ENCODE results near the gene PHKA2. TPM values are rescaled to one million over a fixed set of nuclear protein-coding genes. Genes with fewer than 3 reads are reported as not detected.
A peak's percentile ranks its signal among the peaks of the same experiment; 100 is the strongest.
"Not testable (repeated sequence)": the region's sequence is repeated elsewhere in the genome, so short reads cannot be mapped to it uniquely, and the experiment has no call there.

The PHKA2 gene
- total RNA-seq, 2 donors from 2014 or later, result 23.1 to 29.8 TPM

- ATAC-seq; DNase-seq; intact Hi-C loops (cut with DNase I): not testable (repeated sequence)
These were observed 3.7 kb downstream of the PHKA2 start for GRCh38 chrX:18980262-18980661.

- ATAC-seq (no peak), DNase-seq (no peak)
- intact Hi-C loops (cut with DNase I), result no loop called here
These were observed 8.9 kb downstream of the PHKA2 start for GRCh38 chrX:18974993-18975392.

- DNase-seq, result no peak
- ATAC-seq, result no peak
- intact Hi-C loops (cut with DNase I), result no loop called here
These were observed 10.3 kb downstream of the PHKA2 start for GRCh38 chrX:18973527-18974192.

- intact Hi-C loops (cut with DNase I), result no loop called here
- DNase-seq (no peak), ATAC-seq (no peak)
These were observed 12.4 kb downstream of the PHKA2 start for GRCh38 chrX:18971506-18971905.

- no peak for DNase-seq
- no peak for ATAC-seq
- intact Hi-C loops (cut with DNase I), result no loop called here
These were observed 13.4 kb downstream of the PHKA2 start for GRCh38 chrX:18970465-18970864.

GRCh38 chrX:18966624-18967023 lies 17.3 kb downstream of the PHKA2 start:
- intact Hi-C loops (cut with DNase I), result no loop called here
- ATAC-seq (peak in 1 of 2 donors; percentile 70), DNase-seq (no peak)

- ATAC-seq (peak in 1 of 2 donors; percentile 58), DNase-seq (no peak)
- intact Hi-C loops (cut with DNase I), result no loop called here
These were observed 19.0 kb downstream of the PHKA2 start for GRCh38 chrX:18964901-18965300.

- intact Hi-C loops (cut with DNase I), result no loop called here
- ATAC-seq (peak in 1 of 2 donors; percentile 35), DNase-seq (no peak)
These were observed 19.9 kb downstream of the PHKA2 start for GRCh38 chrX:18964026-18964425.

- intact Hi-C loops (cut with DNase I), result no loop called here
- ATAC-seq, result no peak
These were observed 21.6 kb downstream of the PHKA2 start for GRCh38 chrX:18962329-18962728.

GRCh38 chrX:18961686-18962085 lies 22.2 kb downstream of the PHKA2 start:
- intact Hi-C loops (cut with DNase I), result no loop called here
- DNase-seq, result no peak
- no peak for ATAC-seq

More at GRCh38 chrX:18962329-18962728, 21.6 kb downstream of the PHKA2 start:
- DNase-seq, result no peak

- DNase-seq (no peak), ATAC-seq (no peak)
- intact Hi-C loops (cut with DNase I), result no loop called here
These were observed 27.4 kb downstream of the PHKA2 start for GRCh38 chrX:18956303-18957032.

- ATAC-seq (no peak), DNase-seq (no peak)
- intact Hi-C loops (cut with DNase I), result no loop called here
These were observed 28.2 kb downstream of the PHKA2 start for GRCh38 chrX:18955676-18956075.

GRCh38 chrX:18951032-18951431 lies 32.9 kb downstream of the PHKA2 start:
- intact Hi-C loops (cut with DNase I), result no loop called here
- ATAC-seq (no peak), DNase-seq (no peak)

GRCh38 chrX:18949944-18950301 lies 34.0 kb downstream of the PHKA2 start:
- intact Hi-C loops (cut with DNase I), result no loop called here
- no peak for DNase-seq
- no peak for ATAC-seq

GRCh38 chrX:18949291-18949943 lies 34.5 kb downstream of the PHKA2 start:
- intact Hi-C loops (cut with DNase I), result no loop called here
- no peak for ATAC-seq
- DNase-seq, result no peak

- intact Hi-C loops (cut with DNase I), result no loop called here
- ATAC-seq (no peak), DNase-seq (no peak)
These were observed 37.3 kb downstream of the PHKA2 start for GRCh38 chrX:18946611-18947010.

GRCh38 chrX:18946157-18946556 lies 37.8 kb downstream of the PHKA2 start:
- ATAC-seq (no peak), DNase-seq (no peak)
- intact Hi-C loops (cut with DNase I), result no loop called here

GRCh38 chrX:18945483-18945882 lies 38.4 kb downstream of the PHKA2 start:
- DNase-seq, result no peak
- intact Hi-C loops (cut with DNase I), result no loop called here

GRCh38 chrX:18944482-18944881 lies 39.4 kb downstream of the PHKA2 start:
- ATAC-seq, result no peak
- no peak for DNase-seq
- intact Hi-C loops (cut with DNase I), result no loop called here

More at GRCh38 chrX:18945483-18945882, 38.4 kb downstream of the PHKA2 start:
- no peak for ATAC-seq

- ATAC-seq (no peak), DNase-seq (no peak)
- intact Hi-C loops (cut with DNase I), result no loop called here
These were observed 42.0 kb downstream of the PHKA2 start for GRCh38 chrX:18941896-18942295.
